GM21723 (cell line): ENCODE results near the gene TRIM17.
A peak's percentile ranks its signal among the peaks of the same experiment; 100 is the strongest.
"Not testable (repeated sequence)": the region's sequence is repeated elsewhere in the genome, so short reads cannot be mapped to it uniquely, and the experiment has no call there.

Experiments
- ATAC-seq: cut with Tn5 transposase; IDR thresholded peaks from one replicate; pipeline ENCODE4 v1.9.1; 2021; ENCODE audit warnings: mild to moderate bottlenecking, moderate library complexity; ENCODE audit not compliant: unreplicated experiment

Gene TRIM17

DNA sequence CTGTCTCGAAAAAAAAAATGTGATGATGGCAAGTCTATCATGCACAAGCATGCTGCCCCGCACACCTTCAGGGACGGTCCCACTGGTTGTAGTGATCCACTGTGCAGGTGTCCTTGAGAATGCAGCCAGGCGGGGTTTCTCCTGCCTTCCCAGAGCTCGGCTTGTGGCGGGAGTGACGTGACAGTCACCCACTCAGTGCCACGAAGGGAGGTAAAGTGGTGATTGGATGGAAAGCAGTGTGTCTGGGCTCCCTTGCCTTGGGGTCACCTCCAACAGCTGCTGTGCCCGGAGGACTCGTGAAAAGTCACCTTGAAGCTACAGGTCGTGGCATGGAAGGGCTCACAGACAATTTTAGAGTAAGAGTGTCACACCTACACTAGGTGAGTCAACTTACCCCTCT, 33.5 kb upstream of the TRIM17 start:
- ATAC-seq: no peak

- ATAC-seq: no peak
Observed at GRCh38 chr1:228448372-228448771, 31.7 kb upstream of the TRIM17 start.

DNA sequence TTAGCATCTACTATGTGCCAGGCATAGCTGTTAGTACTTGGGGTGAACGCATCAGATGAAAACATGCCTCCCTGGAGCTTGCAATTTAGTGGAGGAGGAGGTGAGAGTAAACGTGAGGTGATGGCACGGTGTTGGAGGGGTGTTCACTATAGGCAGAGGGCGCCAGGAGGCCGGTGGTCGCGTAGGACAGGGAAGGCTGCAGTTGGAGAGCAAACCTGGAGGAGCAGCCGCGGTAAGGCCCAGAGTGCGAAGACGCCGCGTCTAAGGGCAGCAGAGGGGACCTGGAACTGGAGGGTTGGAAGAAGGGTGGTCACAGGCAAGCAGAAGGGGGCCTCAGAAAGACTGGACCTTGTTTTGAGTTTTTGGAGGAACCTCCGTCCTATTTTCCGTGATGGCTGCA, 30.2 kb upstream of the TRIM17 start:
- ATAC-seq: no peak

DNA sequence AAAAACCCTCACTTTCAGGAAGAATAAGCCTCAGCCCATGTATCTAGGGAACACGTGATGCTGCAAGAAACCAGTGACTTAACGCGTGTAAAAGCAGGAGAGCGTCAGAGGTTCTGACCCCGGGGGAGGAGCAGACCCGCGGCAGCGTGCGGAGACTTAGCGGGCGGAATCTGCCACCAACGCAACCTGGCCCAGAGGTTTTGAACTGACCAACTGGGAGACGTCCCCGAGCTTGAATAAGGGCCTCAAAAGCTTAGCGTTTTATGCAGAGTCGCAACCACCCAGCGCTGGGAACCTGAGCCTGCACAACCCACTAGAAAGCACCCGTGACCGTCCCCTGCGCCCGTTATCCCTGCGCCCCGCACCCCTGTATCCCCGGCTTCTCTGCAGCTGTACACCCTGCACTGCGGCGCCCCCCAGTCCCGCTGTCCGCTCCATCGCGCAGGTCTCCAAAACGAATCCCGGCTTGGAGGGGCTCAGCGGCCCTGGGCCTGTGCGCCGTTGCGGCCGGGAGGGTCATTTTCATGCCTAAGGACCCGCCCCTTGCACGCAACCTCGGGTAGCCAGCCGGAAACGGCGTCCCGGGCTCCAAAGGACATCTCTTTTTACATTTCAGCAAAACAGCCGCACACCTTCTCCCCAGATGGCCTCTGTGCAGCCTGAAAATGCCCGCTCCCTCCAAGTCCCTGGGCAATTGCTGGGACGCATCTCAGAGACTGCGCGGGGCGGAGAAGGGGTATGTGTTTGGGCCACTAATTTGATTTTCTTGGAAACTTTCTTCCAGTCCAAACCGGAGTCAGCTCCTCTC, 29.4 kb upstream of the TRIM17 start:
- ATAC-seq: peak; percentile 87

GRCh38 chr1:228445490-228445842, 28.8 kb upstream of the TRIM17 start:
- no peak for ATAC-seq

GRCh38 chr1:228443395-228443794, 26.7 kb upstream of the TRIM17 start:
- no peak for ATAC-seq

GRCh38 chr1:228440761-228441500, 24.3 kb upstream of the TRIM17 start:
- no peak for ATAC-seq

DNA sequence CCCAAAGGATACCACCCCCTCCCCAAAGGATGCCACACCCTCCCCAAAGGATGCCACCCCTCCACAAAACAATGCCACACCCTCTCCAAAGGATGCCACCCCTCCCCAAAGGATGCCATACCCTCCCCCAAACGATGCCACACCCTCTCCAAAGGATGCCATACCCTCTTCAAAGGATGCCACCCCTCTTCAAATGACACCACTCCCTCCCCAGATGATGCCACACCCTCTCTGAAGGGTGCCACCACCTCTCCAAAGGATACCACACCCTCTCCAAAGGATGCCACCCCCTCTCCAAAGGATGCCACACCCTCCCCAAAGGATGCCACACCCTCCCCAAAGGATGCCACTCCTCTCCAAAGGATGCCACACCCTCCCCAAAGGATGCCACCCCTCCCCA, 21.6 kb upstream of the TRIM17 start:
- ATAC-seq: no peak

DNA sequence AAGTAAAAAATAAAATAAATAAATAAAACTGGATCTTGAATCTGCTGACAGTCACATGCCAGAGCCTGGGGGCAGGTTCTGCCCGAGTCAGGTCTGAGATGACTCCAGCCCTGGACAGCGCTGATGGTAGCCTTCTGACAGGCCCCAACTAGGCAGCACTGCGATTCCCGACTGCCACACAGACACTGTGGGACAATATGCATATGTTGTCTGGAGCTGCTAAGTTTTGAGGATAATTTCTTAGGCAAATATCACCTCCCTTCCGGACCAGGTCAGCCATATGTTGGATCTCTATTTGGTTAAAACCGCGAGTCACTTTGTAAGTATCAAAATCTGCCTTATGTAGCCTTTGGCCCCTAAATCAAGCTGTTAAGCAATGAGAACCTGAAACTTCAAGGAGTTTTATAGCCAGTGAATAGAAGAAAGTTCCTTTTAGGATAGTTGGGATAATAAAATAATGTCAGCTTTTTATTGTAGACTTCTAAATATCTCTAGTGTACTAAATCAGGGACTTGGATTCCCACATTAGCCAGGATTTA, 20.8 kb upstream of the TRIM17 start:
- no peak for ATAC-seq

DNA sequence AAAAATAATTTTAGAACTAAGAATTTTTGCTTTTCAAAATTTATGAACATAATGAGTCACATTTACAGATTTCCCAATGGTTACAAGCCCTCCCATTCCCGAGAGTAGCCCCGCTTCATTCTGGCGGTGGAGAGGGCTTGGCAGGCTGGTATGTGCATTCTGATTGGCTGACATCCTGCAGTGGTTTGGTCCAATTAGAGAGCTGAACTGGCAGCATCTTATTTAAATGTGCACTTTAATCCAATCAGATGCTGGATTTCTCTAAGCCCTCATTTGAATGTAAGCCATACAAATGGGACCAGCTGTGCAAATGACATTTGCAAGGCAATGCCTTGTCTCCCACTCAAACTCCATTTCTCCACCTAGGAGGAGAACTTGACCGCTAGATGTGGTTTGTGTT, 18.0 kb upstream of the TRIM17 start:
- ATAC-seq: no peak

DNA sequence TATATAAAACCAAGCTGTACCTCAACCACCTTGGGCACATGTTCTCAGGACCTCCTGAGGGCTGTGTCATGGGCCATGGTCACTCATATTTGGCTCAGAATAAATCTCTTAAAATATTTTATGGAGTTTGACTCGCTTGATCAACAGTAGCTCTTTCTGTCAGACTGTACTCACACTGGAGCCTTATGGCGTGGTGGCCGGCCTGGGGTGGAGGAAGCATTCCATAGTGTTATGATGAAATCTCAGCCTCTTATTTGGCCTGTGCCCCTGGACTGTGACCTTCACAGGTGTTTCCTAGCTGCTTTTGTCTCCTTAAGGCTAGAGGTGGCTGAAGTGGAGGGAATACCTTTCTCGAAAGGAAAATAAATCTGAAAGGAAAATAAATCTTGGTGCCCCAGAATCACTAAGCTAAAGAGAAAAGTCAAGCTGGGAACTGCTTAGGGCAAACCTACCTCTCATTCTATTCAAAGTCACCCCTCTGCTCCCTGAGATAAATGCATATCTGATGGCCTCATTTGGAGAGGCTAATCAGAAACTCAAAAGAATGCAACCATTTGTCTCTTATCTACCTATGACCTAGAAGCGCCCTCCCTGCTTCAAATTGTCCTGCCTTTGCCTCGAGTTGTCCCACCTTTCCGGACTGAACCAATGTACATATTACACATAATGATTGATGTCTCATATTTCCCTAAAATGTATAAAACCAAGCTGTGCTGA, 16.8 kb upstream of the TRIM17 start:
- ATAC-seq: not testable (repeated sequence)

GRCh38 chr1:228430243-228430642, 13.6 kb upstream of the TRIM17 start:
- no peak for ATAC-seq

DNA sequence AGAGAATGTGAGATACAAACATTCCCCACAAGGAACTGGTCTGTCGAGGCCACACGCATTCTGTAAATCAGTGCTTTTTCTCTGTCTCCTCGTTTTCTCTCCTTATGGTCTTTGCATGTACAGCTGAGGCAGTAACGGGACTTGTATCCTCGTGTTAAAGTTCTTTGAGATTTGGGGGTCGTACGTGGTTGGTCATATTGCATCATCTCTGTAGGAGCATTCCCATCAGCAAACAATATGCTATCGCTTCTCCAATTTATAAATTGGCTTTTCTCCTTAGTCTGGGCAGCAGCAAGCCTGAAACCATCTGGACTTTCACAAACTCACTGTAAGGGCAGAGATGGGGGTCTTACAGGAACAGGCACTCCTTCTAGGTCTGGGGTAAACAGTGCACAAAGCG, 13.0 kb upstream of the TRIM17 start:
- ATAC-seq: no peak

- no peak for ATAC-seq
Observed at GRCh38 chr1:228429007-228429406, 12.3 kb upstream of the TRIM17 start.

- ATAC-seq: no peak
Observed at GRCh38 chr1:228428412-228428811, 11.8 kb upstream of the TRIM17 start.

DNA sequence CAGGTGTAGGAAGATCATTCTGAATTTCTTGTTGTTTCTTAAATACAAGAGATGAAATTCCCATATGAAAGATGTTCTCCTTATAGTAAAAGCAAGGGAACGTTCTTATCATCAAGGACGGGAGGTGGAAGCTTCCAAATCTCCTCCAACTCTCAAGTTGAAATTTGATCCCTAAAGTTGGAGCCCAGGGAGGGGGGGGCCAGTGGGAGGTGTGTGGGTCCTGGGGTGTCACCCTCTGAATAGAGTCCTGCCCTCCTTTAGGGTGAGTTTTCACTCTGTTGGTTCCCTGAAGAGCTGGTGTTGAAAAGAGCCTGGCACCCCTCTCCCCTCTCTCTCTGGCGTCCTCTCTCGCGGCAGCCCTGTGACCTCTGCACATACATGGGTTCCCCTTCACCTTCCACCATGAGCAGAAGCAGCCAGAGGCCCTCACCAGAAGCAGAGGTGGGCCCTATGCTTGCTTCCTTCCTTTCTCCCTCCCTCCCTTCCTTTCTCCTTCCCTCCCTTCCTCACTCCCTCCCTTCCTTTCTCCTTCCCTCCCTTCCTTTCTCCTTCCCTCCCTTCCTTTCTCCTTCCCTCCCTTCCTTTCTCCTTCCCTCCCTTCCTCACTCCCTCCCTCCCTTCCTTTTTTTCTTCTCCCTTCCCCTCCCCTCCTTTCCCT, 10.0 kb upstream of the TRIM17 start:
- ATAC-seq: no peak

GRCh38 chr1:228424685-228425660, 8.3 kb upstream of the TRIM17 start:
- ATAC-seq: no peak

- ATAC-seq: no peak
Observed at GRCh38 chr1:228423404-228424053, 6.9 kb upstream of the TRIM17 start.
